PFSK-1 (cell line): Measurements from ENCODE around the gene ZNF747.

Source experiments
- POLR2AphosphoS5 ChIP-seq: IDR thresholded peaks from 2 replicates; pipeline ENCODE4 v1.6.1; 2012; ENCODE audit warnings: low read depth, mild to moderate bottlenecking, control low read depth, low read length, moderate library complexity
- SIN3A ChIP-seq: IDR thresholded peaks from 2 replicates; pipeline ENCODE4 v1.6.1; 2012; ENCODE audit warnings: mild to moderate bottlenecking, low read length, moderate library complexity, borderline replicate concordance; ENCODE audit not compliant: insufficient read depth
- TAF1 ChIP-seq: IDR thresholded peaks from 2 replicates; pipeline ENCODE4 v1.6.1; 2012; ENCODE audit warnings: low read length, control low read depth, borderline replicate concordance; ENCODE audit not compliant: insufficient read depth
- TF ChIP-seq, protein P1 (sequence below), 2 experiments: IDR thresholded peaks; 2 replicates each; pipeline versions ENCODE4 v1.6.1 to v1.8.0; 2011 to 2012; ENCODE audit warnings: low read depth in 2 of 2, low read length in 2 of 2, control low read depth in 1 of 2, inconsistent platforms in 1 of 2, mild to moderate bottlenecking in 1 of 2, moderate library complexity in 1 of 2; ENCODE audit not compliant: insufficient read depth in 1 of 2

DNA sequence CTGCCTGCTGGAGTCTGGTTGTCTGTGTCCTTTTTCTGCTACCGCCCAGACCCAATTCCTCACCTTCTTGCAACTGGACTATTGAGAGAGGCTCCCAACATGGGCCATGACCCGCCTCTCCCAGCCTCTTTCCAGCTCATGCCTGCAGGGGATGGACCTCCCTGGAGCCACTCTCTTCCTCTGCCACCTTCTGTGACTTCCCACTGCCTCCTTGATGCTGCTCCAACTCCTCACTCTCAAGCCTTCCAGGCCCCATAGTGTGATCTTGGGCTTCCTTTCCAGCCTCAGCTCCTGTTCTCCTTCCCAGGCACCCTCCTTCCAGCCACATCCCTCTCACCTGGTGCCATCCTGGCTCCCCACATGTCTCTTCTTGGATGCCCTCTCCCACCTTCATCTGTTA lies 19.4 kb downstream of the ZNF747 start:
- TF ChIP-seq, protein P1, sequence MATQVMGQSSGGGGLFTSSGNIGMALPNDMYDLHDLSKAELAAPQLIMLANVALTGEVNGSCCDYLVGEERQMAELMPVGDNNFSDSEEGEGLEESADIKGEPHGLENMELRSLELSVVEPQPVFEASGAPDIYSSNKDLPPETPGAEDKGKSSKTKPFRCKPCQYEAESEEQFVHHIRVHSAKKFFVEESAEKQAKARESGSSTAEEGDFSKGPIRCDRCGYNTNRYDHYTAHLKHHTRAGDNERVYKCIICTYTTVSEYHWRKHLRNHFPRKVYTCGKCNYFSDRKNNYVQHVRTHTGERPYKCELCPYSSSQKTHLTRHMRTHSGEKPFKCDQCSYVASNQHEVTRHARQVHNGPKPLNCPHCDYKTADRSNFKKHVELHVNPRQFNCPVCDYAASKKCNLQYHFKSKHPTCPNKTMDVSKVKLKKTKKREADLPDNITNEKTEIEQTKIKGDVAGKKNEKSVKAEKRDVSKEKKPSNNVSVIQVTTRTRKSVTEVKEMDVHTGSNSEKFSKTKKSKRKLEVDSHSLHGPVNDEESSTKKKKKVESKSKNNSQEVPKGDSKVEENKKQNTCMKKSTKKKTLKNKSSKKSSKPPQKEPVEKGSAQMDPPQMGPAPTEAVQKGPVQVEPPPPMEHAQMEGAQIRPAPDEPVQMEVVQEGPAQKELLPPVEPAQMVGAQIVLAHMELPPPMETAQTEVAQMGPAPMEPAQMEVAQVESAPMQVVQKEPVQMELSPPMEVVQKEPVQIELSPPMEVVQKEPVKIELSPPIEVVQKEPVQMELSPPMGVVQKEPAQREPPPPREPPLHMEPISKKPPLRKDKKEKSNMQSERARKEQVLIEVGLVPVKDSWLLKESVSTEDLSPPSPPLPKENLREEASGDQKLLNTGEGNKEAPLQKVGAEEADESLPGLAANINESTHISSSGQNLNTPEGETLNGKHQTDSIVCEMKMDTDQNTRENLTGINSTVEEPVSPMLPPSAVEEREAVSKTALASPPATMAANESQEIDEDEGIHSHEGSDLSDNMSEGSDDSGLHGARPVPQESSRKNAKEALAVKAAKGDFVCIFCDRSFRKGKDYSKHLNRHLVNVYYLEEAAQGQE (IDR thresholded peaks at IDR 0.05; ENCODE audit: insufficient read depth in 1 of 2, low read depth in 2 of 2, low read length in 2 of 2): no peak
- TF ChIP-seq POLR2AphosphoS5 (no peak), TAF1 (no peak), SIN3A (no peak)
